H54 (cell line): ENCODE measurements around the gene GPR108.
"Not testable (repeated sequence)": the region's sequence is repeated elsewhere in the genome, so short reads cannot be mapped to it uniquely, and the experiment has no call there.

Experiments used
- DNase-seq: peaks from one replicate; pipeline ENCODE4 v3.0.0; 2011; ENCODE audit warnings: low spot score, mixed read lengths; ENCODE audit not compliant: insufficient read length
- FAIRE-seq: peaks from 3 replicates; lab custom pipeline; 2011; peaks lifted over from hg19 to GRCh38; lab: Jason Lieb, UNC
- POLR2A ChIP-seq: IDR thresholded peaks from 2 replicates; pipeline ENCODE4 v1.6.1; 2011; ENCODE audit warnings: low read depth, mild to moderate bottlenecking, low read length

GPR108 gene

DNA sequence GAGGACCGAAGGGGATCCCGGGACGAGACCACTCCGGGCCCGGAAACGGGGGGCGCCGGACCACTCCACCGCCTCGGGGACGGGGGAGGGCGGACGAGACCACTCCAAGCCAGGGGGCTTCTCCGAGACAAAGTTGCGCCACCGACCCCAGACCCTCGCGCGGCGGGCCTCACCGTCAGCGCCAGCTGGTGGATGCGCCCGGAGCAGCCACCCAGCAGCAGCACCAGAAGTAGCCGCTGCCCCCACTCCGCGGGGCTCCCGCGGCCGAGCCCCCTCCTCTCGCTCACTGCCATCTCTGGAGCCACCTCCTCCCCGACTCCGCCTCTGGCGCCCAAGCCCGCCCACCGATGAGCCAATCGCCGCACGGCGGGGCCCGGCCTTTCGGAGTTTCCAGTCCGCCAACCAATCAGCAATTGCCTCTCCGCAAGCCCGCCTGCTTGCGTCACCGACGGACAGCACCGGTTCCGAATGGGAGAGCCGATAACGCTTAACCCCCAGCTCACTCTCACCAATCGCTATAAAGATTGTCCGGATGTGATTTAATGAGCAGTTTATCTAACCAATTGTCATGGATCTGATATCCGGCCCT is at the start of gene GPR108:
GPR108 (minus strand) TSS at position 297 of the 589 bp plus-strand sequence; CDS start at position 293, 4 bp downstream.
- peak; percentile 99 for DNase-seq
- no peak for FAIRE-seq
- no peak for TF ChIP-seq POLR2A

DNA sequence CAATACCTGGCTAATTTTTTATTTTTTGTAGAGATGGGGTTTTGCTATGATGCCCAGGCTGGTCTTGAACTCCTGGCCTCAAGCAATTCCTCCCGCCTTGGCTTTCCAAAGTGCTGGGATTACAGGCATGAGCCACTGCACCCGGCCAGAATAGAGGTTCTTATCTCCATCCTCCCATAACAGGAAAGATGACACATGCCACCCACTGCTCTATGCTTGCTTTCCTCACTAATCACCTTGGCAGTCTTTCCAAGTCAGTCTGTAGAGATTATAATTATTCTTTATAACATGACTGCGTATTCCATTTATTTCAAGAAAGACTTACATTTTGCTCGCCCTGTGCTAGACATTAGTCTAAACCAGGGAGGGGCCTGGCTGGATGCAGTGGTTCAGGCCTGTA is 41.8 kb upstream of the GPR108 start:
- peak; percentile 48 for DNase-seq
- no peak for FAIRE-seq
- no peak for TF ChIP-seq POLR2A

DNA sequence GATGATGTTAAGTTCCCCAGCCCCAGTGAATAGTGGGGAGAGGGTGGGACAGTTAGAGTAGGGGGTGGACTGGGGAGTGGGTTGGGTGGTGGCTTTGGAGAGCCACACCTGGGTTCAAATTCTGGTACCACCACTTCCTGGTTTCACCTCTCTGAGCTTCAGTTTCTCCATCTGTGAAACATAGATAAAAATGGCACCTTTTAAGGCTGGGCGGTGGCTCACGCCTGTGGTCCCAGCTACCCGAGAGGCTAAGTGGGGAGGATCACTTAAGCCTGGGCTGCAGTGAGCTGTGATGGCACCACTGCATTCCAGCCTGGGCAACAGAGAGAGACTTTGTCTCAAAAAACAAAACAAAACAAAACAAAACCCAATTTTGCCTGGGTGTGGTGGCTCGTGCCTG is 41.0 kb upstream of the GPR108 start:
- no peak for TF ChIP-seq POLR2A
- DNase-seq (no peak), FAIRE-seq (no peak)

DNA sequence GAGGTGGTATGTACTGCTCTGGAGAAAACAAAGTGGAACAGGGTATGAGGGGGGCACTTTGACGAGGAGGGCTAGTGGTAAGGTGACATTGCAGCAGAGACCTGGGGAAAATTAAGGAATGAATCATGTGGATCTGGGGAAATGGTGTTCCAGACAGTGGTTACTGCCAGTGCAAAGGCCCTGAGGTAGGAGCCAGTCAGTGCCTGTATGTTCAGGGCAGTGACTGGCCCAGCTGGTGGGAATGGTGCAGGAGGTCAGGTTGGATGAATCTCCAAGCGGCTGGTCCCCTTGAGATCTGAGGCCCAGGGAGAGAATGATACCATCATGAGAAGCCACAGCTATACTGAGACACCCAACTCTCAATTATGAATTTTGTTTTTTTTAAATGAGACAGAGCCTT is 40.1 kb upstream of the GPR108 start:
- no peak for DNase-seq
- no peak for FAIRE-seq
- no peak for TF ChIP-seq POLR2A

GRCh38 chr19:6776999-6777398 is 39.6 kb upstream of the GPR108 start:
- DNase-seq, result no peak
- no peak for TF ChIP-seq POLR2A
- no peak for FAIRE-seq

GRCh38 chr19:6776045-6776444 is 38.7 kb upstream of the GPR108 start:
- not testable (repeated sequence) for DNase-seq, FAIRE-seq

GRCh38 chr19:6774821-6775707 is 37.7 kb upstream of the GPR108 start:
- no peak for TF ChIP-seq POLR2A
- DNase-seq, result no peak
- no peak for FAIRE-seq

DNA sequence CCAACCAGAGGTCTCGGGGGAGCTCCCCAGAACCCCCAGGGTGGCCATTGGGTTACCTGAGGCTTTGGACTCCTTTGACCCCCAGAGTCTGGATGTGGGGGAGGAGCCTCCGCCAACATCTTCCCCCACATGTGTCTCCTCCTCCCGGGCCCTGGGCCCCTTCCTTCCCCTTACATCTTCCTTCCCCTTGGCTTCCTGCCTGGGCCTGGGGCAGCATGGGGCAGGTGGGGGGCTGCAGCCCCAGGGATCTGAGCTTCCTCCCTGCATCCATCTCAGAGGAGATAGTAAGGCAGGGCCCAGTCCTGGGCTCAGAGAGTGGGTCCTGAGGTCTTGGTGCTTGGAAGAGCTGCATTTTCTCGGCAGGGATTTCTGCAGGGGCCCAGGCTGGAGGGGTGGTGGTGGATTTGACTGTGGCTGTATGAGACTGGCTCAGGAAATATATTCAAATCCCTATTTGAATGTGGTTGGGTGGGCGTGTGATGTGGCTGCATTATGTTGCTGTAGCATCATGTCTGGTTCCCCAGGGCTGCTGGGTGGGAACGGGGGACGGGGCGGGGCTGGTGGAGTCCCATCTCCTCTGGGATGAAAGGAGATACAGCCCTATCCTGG is 36.0 kb upstream of the GPR108 start:
- FAIRE-seq (no peak), DNase-seq (no peak)
- TF ChIP-seq POLR2A, result no peak

- FAIRE-seq (no peak), DNase-seq (no peak)
- no peak for TF ChIP-seq POLR2A
Measured at GRCh38 chr19:6772866-6773322, 35.5 kb upstream of the GPR108 start.

- no peak for TF ChIP-seq POLR2A
- FAIRE-seq (no peak), DNase-seq (no peak)
Measured at GRCh38 chr19:6772028-6772865, 34.9 kb upstream of the GPR108 start, which contains the start of gene VAV1. TSS of gene VAV1 (plus strand) at chr19:6772708. CDS start at chr19:6772808, 100 bp downstream.

- DNase-seq, FAIRE-seq: not testable (repeated sequence)
Measured at GRCh38 chr19:6771648-6772027, 34.3 kb upstream of the GPR108 start.

GRCh38 chr19:6769006-6769619 is 31.7 kb upstream of the GPR108 start:
- DNase-seq, result no peak
- FAIRE-seq, result no peak
- no peak for TF ChIP-seq POLR2A

DNA sequence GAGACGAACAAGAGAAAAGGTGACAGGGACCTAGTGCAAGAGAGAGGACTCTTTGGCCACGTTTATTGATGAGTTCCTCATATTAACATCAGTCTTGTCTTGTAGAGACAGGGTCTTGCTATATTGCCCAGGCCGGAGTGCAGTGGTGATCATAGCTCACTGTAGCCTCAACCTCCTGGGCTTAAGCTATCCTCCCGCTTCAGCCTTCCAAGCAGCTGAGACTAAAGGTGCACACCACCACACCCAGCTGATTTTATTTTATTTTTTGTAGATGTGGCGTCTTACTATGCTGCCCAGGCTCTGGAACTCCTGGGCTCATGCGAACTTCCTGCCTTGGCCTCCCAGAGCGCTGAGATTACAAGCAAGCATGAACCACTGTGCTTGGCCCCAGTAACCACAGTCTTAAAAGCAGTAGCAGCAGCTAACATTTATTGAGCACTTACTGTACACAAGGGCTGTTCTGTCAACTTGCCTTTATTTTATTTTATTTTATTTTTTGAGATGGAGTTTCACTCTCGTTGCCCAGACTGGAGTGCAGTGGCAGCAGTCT is 30.9 kb upstream of the GPR108 start:
- FAIRE-seq (no peak), DNase-seq (no peak)
- no peak for TF ChIP-seq POLR2A
